GM19372 (cell line): ENCODE data around the gene HMGB3.

Experiments
- ATAC-seq: cut with Tn5 transposase; IDR thresholded peaks from one replicate; pipeline ENCODE4 v1.9.1; 2021; ENCODE audit warnings: mild to moderate bottlenecking, low read depth, moderate library complexity; ENCODE audit not compliant: unreplicated experiment

HMGB3 gene

DNA sequence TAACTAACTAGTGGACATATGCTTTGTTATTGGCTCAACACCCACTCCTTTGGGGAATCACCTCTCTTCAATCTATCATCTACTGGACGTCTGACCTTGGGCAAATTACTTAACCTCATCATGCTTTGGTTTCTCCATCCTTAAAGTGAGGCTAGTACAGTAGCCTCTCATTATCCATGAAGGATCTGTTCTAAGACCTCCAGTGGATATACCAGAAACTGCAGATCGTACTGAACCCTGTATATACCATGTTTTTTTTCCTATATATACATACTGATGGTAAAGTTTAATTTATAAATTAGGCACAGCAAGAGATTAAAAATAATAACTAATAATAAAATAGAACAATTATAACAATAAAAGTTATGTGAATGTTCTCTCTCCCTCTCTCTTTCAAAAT lies 56.2 kb downstream of the HMGB3 start:
- ATAC-seq = no peak
